K562 (cell line): ENCODE results near the gene CYP11A1.

Source experiments
- CREB1 ChIP-seq, 2 experiments: sonication (generic) in 1 of 2; formaldehyde crosslinking in 1 of 2; IDR thresholded peaks; 2 replicates each; pipeline versions ENCODE4 v1.6.1 to v1.8.0; 2012 to 2022; ENCODE audit warnings: inconsistent platforms in 1 of 2, mild to moderate bottlenecking in 1 of 2, missing genetic modification reagents in 1 of 2, moderate library complexity in 1 of 2
- CTCF ChIP-seq, 3 experiments: IDR thresholded peaks in 2 of 3; conservative IDR thresholded peaks in 1 of 3; 2 replicates each; pipeline ENCODE4 v1.5.1; 2011 to 2012; ENCODE audit warnings: low read length in 3 of 3, mild to moderate bottlenecking in 3 of 3, control low read depth in 2 of 3, improper control_type of control experiment in 1 of 3, inconsistent platforms in 1 of 3, low read depth in 1 of 3, mixed read lengths in 1 of 3, moderate library complexity in 1 of 3; ENCODE audit not compliant: insufficient read depth in 2 of 3
- TOE1 ChIP-seq, 2 experiments: fragments of 450-650 bp in 1 of 2; sonication (generic) in 1 of 2; formaldehyde crosslinking in 1 of 2; IDR thresholded peaks; 2 replicates each; pipeline versions ENCODE4 v1.7.1 to v1.8.0; 2016 to 2022; ENCODE audit warnings: borderline replicate concordance in 2 of 2, mild to moderate bottlenecking in 2 of 2, antibody characterized with exemption in 1 of 2, inconsistent platforms in 1 of 2, low read depth in 1 of 2, missing genetic modification reagents in 1 of 2, moderate library complexity in 1 of 2
- ZFP91 ChIP-seq: sonication (generic); formaldehyde crosslinking; IDR thresholded peaks from 2 replicates; pipeline ENCODE4 v1.8.0; 2022; ENCODE audit warnings: mild to moderate bottlenecking, missing genetic modification reagents
- ZNF318 ChIP-seq, 2 experiments: fragments of 450-650 bp; IDR thresholded peaks; 2 replicates each; pipeline ENCODE4 v1.6.1; 2016; ENCODE audit warnings: mild to moderate bottlenecking in 2 of 2, borderline replicate concordance in 1 of 2, low read depth in 1 of 2, moderate library complexity in 1 of 2
- ZNF384 ChIP-seq: IDR thresholded peaks from 2 replicates; pipeline ENCODE4 v1.6.1; 2012; ENCODE audit warnings: low read depth, low read length, improper control_type of control experiment
- ZNF785 ChIP-seq: fragments of 250-450 bp; sonication (Bioruptor Pico); IDR thresholded peaks from 2 replicates; pipeline ENCODE4 v1.4.0; 2020; ENCODE audit warnings: mild to moderate bottlenecking

DNA sequence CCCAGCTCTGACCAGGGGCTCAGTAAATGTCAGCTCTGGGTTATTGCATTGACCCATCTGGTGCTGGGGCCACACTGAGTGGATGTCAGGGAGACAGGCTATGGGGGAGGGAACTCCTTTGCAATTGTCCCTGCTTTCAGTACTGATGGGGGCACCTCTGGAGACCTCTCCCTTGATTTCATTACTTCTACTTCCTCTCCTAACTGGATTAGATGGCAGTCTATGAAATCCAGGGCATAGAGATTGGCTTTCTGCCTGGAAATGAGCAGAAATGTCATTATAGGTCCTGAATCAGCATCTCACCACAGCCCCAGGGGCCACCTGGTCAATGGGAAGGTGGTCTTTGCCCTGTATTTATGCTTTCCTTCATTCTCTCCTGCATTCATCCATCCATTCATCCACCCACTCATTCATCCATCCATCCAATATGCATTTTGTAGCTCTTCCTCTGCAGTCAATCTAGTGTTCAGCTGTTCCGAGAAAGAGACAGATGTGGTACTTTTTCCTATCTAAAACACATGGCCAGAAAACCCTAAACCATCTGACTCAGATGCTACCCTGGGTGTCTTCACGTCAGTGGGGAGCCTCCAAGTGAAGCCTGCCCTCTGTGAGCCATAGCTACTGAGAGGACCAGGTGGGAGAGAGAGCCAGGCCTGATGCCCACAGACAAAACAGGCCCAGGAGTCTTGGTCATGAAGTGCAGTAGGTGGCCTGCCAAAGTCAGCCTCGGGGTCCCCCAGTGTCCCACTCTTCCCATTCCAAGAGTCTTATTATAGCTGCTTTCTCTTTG lies 74.2 kb downstream of the CYP11A1 start:
- TF ChIP-seq ZNF318 (IDR thresholded peaks at IDR 0.05; ENCODE audit: borderline replicate concordance in 1 of 2, low read depth in 1 of 2) (no peak), ZNF785 (no peak), ZNF384 (no peak), CTCF (IDR thresholded peaks at IDR 0.05 in 2 of 3, conservative IDR thresholded peaks at IDR 0.05 in 1 of 3; ENCODE audit: insufficient read depth in 2 of 3, low read depth in 1 of 3, low read length in 3 of 3) (no peak), TOE1 (IDR thresholded peaks at IDR 0.05; ENCODE audit: borderline replicate concordance) (no peak), TOE1 (CRISPR knock-in tag; IDR thresholded peaks at IDR 0.05; ENCODE audit: borderline replicate concordance, low read depth) (no peak), CREB1 (IDR thresholded peaks at IDR 0.05) (no peak), CREB1 (CRISPR knock-in tag; IDR thresholded peaks at IDR 0.05) (no peak), ZFP91 (CRISPR knock-in tag) (no peak)
